CD14-positive monocyte (primary cell): Measurements from ENCODE around the gene GALNT6. TPM values are rescaled to one million over a fixed set of nuclear protein-coding genes. Genes with fewer than 3 reads are reported as not detected.
A peak's percentile ranks its signal among the peaks of the same experiment; 100 is the strongest.

Experiments
- DNase-seq, 3 donors: peaks; one replicate each; pipeline ENCODE4 v3.0.0-alpha.2; 2011 to 2022
- H2AFZ ChIP-seq: 2 replicates; pipeline ENCODE4 v1.6.0; 2012; ENCODE audit warnings: mild to moderate bottlenecking, low read depth, low read length, inconsistent platforms; ENCODE audit not compliant: insufficient read depth, poor library complexity, severe bottlenecking
- H3K27ac ChIP-seq, 2 donors: 1 replicate in 1 of 2; 2 replicates in 1 of 2; pipeline ENCODE4 v1.5.1; 2012 to 2013; ENCODE audit warnings: low read length in 2 of 2, control low read depth in 1 of 2, inconsistent platforms in 1 of 2, low read depth in 1 of 2, mild to moderate bottlenecking in 1 of 2
- H3K27me3 ChIP-seq, 2 donors: one replicate each; pipeline versions ENCODE4 v1.6.0 to v1.6.1; 2011 to 2013; ENCODE audit warnings: low read length in 2 of 2; ENCODE audit not compliant: control insufficient read depth in 2 of 2, insufficient read depth in 2 of 2
- H3K36me3 ChIP-seq, 2 donors: replicated peaks in 1 of 2; 1 replicate in 1 of 2; 2 replicates in 1 of 2; pipeline versions ENCODE4 v1.5.1 to v1.6.1; 2012 to 2013; ENCODE audit warnings: low read length in 2 of 2, control low read depth in 1 of 2, inconsistent platforms in 1 of 2, mild to moderate bottlenecking in 1 of 2; ENCODE audit not compliant: insufficient read depth in 2 of 2, control insufficient read depth in 1 of 2
- H3K4me1 ChIP-seq, 2 donors: 1 replicate in 1 of 2; 2 replicates in 1 of 2; pipeline versions ENCODE4 v1.5.1 to v1.6.1; 2012 to 2013; ENCODE audit warnings: low read length in 2 of 2, control low read depth in 1 of 2, inconsistent platforms in 1 of 2, mild to moderate bottlenecking in 1 of 2, moderate library complexity in 1 of 2; ENCODE audit not compliant: insufficient read depth in 2 of 2, control insufficient read depth in 1 of 2
- H3K4me2 ChIP-seq: replicated peaks from 2 replicates; pipeline ENCODE3; 2012; ENCODE audit warnings: low read length, moderate library complexity, mild to moderate bottlenecking; ENCODE audit not compliant: poor library complexity, severe bottlenecking; ENCODE audit errors: extremely low read depth
- H3K4me3 ChIP-seq, 3 experiments: fragments of 200-600 bp in 1 of 3; sonication (generic) in 1 of 3; replicated peaks in 1 of 3; 1 replicate in 2 of 3; 2 replicates in 1 of 3; pipeline ENCODE4 v1.5.1; 2011 to 2013; ENCODE audit warnings: low read length in 3 of 3, mild to moderate bottlenecking in 3 of 3, control low read depth in 2 of 3, low read depth in 2 of 3, inconsistent platforms in 1 of 3, moderate library complexity in 1 of 3
- H3K79me2 ChIP-seq: 2 replicates; pipeline ENCODE4 v1.6.0; 2012; ENCODE audit warnings: mild to moderate bottlenecking, control low read depth, inconsistent platforms, low read length, moderate library complexity; ENCODE audit not compliant: insufficient read depth
- H3K9ac ChIP-seq: 2 replicates; pipeline ENCODE4 v1.6.0; 2017; ENCODE audit warnings: low read length, mild to moderate bottlenecking; ENCODE audit not compliant: insufficient read depth, poor library complexity, severe bottlenecking
- H3K9me3 ChIP-seq, 2 donors: replicated peaks in 1 of 2; 1 replicate in 1 of 2; 2 replicates in 1 of 2; pipeline versions ENCODE4 v1.5.1 to v1.6.1; 2012 to 2013; ENCODE audit warnings: low read length in 2 of 2, control low read depth in 1 of 2; ENCODE audit not compliant: control insufficient read depth in 1 of 2, insufficient read depth in 1 of 2
- H4K20me1 ChIP-seq: 2 replicates; pipeline ENCODE4 v1.6.0; 2012; ENCODE audit warnings: mild to moderate bottlenecking, low read length, control low read depth, moderate library complexity; ENCODE audit not compliant: insufficient read depth
- H3K27ac Mint-ChIP-seq, 7 donors: one replicate each; pipeline ENCODE4 v1.8.0; 2020; ENCODE audit warnings: mild to moderate bottlenecking in 7 of 7, mixed read lengths in 7 of 7, moderate library complexity in 6 of 7, inconsistent platforms in 2 of 7
- H3K27me3 Mint-ChIP-seq, 3 donors: one replicate each; pipeline ENCODE4 v1.8.0; 2021 to 2022; ENCODE audit warnings: low read depth in 3 of 3, mild to moderate bottlenecking in 3 of 3, mixed read lengths in 3 of 3, moderate library complexity in 3 of 3, inconsistent platforms in 1 of 3
- H3K36me3 Mint-ChIP-seq, 2 donors: one replicate each; pipeline ENCODE4 v1.8.0; 2020; ENCODE audit warnings: mixed read lengths in 2 of 2, inconsistent platforms in 1 of 2, mild to moderate bottlenecking in 1 of 2
- H3K4me1 Mint-ChIP-seq: one replicate; pipeline ENCODE4 v1.8.0; 2020; ENCODE audit warnings: mild to moderate bottlenecking, mixed read lengths
- H3K4me3 Mint-ChIP-seq, 2 donors: one replicate each; pipeline ENCODE4 v1.8.0; 2020; ENCODE audit warnings: mild to moderate bottlenecking in 2 of 2, mixed read lengths in 2 of 2, moderate library complexity in 1 of 2
- H3K9me3 Mint-ChIP-seq, 7 donors: one replicate each; pipeline ENCODE4 v1.8.0; 2020 to 2022; ENCODE audit warnings: mixed read lengths in 7 of 7, mild to moderate bottlenecking in 6 of 7, moderate library complexity in 6 of 7, inconsistent platforms in 2 of 7
- CTCF ChIP-seq: fragments of 200-600 bp; IDR thresholded peaks from one replicate; pipeline ENCODE4 v1.8.0; 2022; ENCODE audit warnings: antibody characterized with exemption, mild to moderate bottlenecking
- WGBS: methylation state at CpG from one replicate; pipeline ENCODE4 v1.1.5; 2013; ENCODE audit warnings: missing lambda C conversion rate; ENCODE audit not compliant: insufficient coverage; 5-methylcytosine and 5-hydroxymethylcytosine counted together
- intact Hi-C, 2 donors: fragments of 100-400 bp; cut with micrococcal nuclease; formaldehyde crosslinking; loops; one replicate each; pipeline versions ENCODE4 v1.15.0 to v1.15.1; 2023
- polyA plus RNA-seq, 3 donors: library from polyadenylated mRNA; depleted of rRNA in 1 of 3; unstranded in 2 of 3; stranded (reverse) in 1 of 3; fragments of 300-500 nt in 2 of 3; fragments of >200 nt in 1 of 3; fragmentation: Illumina TruSeq in 2 of 3; gene quantifications; 1 replicate in 2 of 3; 2 replicates in 1 of 3; pipeline ENCODE4 v1.2.3, GENCODE V29; 2012 to 2021

GALNT6 gene
- polyA plus RNA-seq, 3 donors = 3.2 to 12.9 (median 10.4) TPM

- no peaks in the 10 kb centered on the region for H3K9me3 ChIP-seq
- peaks cover 47% of the 10 kb centered on the region for H4K20me1 ChIP-seq
- H2AFZ ChIP-seq = peak overlapping the region; percentile 75
- H3K9ac ChIP-seq = peak overlapping the region; percentile 84
- DNase-seq = no peak
- H3K4me2 ChIP-seq = peak overlapping the region; percentile 99
- WGBS = no CpG with 5 or more reads among the region's 5 CpGs
- H3K36me3 ChIP-seq = peaks cover 0 to 2% of the 10 kb centered on the region in 2 donors
- peaks cover 84% of the 10 kb centered on the region for H3K79me2 ChIP-seq
- H3K4me1 ChIP-seq = peaks cover 91 to 96% of the 10 kb centered on the region in 2 donors
- intact Hi-C loops = loop anchor here in 1 of 2 donors (5.0 kb wide), 1 partner anchor 70 kb away; the partner anchor contains the start of gene GALNT6
- Mint-ChIP-seq H3K27me3 (no peaks in the 10 kb centered on the region), H3K4me1 (peaks cover 89% of the 10 kb centered on the region), H3K27ac (peak overlapping the region; percentile 89 to 95 (median 92)), H3K9me3 (no peaks in the 10 kb centered on the region), H3K4me3 (peak overlapping the region; percentile 92 to 98), H3K36me3 (peaks cover 14 to 33% of the 10 kb centered on the region in 2 donors)
- TF ChIP-seq CTCF = no peak
- no peaks in the 10 kb centered on the region for H3K27me3 ChIP-seq
- peak overlapping the region; percentile 68 to 99 (median 81) for H3K4me3 ChIP-seq
- H3K27ac ChIP-seq = peak overlapping the region; percentile 16 to 95
These were observed 68.8 kb downstream of the GALNT6 start for GRCh38 chr12:51322452-51322851.

GRCh38 chr12:51321882-51322281 is 69.3 kb downstream of the GALNT6 start:
- Histone ChIP-seq H3K4me2 (peak overlapping the region; percentile 99), H3K4me1 (peaks cover 85 to 95% of the 10 kb centered on the region in 2 donors), H3K4me3 (peak overlapping the region; percentile 68 to 99 (median 81)), H3K9me3 (no peaks in the 10 kb centered on the region), H3K27ac (peak overlapping the region; percentile 7 to 95), H3K9ac (no peak overlapping the region), H2AFZ (no peak overlapping the region), H4K20me1 (peaks cover 52% of the 10 kb centered on the region), H3K79me2 (peaks cover 90% of the 10 kb centered on the region), H3K36me3 (peaks cover 0 to 2% of the 10 kb centered on the region in 2 donors), H3K27me3 (no peaks in the 10 kb centered on the region)
- DNase-seq = no peak
- peaks cover 14 to 38% of the 10 kb centered on the region in 2 donors for H3K36me3 Mint-ChIP-seq
- 90% methylated on average over 2 of the region's 3 CpGs for WGBS
- H3K9me3 Mint-ChIP-seq = no peaks in the 10 kb centered on the region
- no peaks in the 10 kb centered on the region for H3K27me3 Mint-ChIP-seq
- TF ChIP-seq CTCF = no peak
- intact Hi-C loops = loop anchor here in 1 of 2 donors (5.0 kb wide), 1 partner anchor 70 kb away; the partner anchor contains the start of gene GALNT6
- peaks cover 89% of the 10 kb centered on the region for H3K4me1 Mint-ChIP-seq
- peak overlapping the region in 6 of 7 donors; percentile 37 to 91 (median 76) for H3K27ac Mint-ChIP-seq
- peak overlapping the region; percentile 74 to 98 for H3K4me3 Mint-ChIP-seq
